HG02588 (cell line): ENCODE results near the gene CBS.
"Not testable (repeated sequence)": the region's sequence is repeated elsewhere in the genome, so short reads cannot be mapped to it uniquely, and the experiment has no call there.

Experiments used
- ATAC-seq: cut with Tn5 transposase; IDR thresholded peaks from one replicate; pipeline ENCODE4 v1.9.1; 2021; ENCODE audit warnings: mild to moderate bottlenecking, moderate library complexity; ENCODE audit not compliant: unreplicated experiment

CBS gene

DNA sequence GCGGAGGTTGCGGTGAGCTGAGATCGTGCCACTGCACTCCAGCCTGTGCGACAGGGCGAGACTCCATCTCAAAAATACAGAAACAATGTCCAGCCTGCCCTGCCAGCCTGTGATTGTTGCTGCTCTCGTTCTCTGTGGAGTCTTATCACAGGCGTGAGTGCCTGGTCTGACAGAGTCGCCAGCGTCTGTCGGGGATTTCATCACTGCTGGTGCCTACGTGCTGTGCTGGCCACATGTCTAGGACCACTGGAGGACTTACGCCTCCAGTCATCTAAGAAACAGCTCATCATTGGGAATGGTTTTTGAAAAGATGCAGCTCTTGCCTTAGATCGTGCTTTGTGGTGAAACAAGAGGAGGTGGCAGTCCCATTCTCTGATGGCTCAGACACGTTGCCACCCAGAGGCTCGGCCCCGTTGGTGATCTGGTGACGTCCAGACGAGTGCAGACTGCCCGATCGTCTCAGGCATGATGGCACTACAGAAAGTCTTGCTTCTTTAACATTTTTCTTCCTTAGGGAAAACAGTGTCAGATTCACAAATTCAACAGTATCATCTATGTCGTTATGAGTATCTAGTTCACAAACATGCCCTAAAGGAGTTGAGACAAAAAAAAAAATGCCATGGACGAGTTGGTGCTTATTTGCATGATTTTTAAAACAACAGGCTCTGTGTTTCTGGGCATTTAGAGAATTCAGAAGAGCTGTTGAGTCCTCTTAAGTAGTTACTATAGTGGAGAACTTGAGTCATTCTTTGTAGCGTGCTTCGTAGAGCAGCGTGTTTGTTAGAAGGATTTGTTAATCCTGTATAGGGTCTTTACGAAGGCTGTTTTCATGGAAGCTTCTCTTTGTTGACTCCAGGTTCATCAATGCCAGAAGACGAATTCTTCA lies 47.5 kb downstream of the CBS start:
- no peak for ATAC-seq

DNA sequence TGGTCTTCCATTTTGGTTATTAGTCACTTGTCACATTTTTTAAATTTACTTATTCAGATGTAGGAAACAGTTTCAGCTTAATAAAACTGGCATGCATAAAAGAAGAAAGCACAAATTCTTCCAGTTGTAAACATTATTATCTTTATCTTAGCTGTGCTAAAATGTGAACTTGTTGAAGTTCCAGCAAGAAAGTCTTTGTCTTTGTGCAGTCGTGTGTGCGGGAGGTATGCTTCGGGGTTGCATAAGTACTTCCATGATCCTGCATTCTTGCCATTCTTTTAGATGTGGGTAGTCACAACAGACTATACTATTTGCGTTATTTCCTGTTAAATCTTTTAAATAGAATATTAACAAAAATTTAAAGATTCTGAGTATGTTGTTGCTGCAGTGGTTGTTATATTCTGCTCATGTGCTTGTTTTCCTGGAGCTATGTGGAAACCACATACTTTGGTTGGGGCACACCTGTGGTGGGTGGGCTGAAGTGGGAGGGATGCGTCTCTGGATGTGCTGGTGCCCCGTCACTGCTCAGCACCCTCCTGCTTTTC lies 49.9 kb downstream of the CBS start:
- no peak for ATAC-seq

DNA sequence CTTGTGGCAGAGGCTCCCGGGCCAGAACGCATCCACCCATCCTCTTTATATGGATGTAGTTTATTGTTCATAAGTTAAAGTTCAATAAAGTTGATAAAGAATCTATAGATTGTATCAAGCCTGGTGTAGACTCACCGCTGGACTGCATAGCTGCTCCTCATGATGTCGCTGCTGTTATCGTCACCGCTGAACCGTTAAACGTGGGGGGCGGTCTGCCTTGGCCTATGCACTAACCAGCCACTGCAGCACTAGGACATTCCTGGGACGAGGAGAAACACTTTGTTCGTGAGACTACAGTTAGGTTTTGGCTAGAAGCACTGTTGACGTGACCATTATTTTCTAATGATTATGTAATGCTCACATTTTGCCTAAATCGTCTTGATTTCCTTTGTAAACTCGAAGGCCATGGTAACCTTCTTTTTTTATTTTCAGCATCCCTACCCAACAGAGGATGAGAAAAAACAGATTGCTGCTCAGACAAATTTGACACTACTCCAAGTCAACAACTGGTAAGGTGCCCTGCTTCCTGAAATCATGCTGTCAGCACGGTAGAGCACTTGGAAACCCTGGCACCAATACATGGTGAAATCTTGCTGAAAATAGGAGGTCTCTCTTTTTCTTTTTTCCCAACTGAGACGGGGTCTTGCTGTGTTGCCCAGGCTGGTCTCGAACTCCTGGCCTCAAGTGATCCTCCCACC lies 51.0 kb downstream of the CBS start:
- no peak for ATAC-seq

DNA sequence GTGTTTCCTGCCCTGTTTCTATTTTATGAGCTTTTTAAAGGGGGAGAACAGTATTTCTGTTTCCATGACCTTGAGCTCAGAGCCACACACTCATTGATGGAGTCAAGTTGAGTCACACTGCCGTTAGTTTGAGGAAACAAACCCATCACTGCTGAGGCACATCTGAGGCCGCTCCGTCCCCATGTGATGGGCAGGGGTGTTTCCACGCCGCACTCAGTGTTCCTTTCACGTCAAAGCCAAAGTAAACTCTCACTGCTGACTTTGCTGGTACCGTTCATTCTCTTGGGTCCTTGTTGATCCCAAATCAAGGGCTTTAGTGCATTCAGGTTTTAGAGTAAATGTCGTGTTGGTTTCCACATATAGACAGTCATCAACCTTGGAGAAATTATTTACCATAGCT lies 52.5 kb downstream of the CBS start:
- no peak for ATAC-seq

DNA sequence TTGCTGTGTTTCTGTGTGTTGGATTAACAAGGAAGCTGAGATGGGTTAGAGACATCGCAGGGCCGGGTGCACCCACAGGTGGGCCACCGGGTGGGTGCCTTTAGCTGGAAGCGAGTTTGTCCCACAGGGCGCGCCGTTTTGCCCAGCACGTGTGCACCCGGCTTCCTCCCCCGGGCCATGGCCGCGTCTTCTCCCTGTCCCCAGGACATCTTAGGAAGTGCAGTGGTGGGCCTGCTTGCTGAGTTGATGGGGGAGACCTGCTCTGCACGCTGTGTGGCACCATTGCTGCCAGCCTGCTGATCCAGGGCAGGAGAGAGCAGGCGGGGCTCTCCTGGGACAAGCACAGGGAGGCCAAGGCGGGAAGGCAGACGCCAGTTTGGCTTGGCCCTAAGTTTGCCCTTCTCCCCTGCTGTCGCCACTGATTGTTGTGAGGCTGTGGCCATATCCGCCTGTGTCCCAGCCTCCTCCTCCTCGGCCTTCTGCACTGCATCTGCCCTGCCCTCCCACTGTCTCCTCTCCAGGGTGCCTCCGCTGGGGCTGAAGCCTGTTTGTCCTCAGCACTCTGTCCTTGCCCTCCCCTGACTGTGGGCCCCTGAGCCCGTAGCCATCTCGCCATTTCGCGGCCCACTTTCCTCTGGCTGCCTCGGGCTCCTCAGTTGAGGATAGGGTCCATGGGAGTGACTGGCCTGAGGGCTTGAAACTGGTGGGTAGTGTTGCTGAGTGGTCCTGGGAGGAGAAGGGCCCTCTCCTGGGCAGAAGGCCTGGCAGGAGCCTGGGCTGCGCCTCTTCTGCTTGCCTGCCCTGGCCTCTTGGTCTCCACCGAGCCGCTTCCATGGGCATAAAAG lies 53.7 kb downstream of the CBS start:
- no peak for ATAC-seq

DNA sequence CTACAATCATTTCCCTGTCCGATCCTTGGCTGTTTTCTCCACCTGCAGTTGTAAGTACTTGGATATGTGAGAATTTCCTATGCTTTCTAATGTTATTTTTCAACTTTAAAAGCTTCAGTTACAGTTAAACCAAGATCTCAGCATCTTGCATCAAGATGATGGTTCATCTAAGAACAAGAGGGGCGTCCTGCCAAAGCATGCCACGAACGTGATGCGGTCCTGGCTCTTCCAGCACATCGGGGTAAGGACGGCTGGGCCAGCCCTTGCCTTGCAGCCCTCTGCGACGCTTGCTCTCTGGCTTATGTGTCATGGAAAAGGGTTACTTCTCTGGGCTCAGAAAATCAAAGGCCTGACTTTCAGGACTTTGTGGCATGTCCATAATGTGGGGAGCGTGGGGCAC lies 54.4 kb downstream of the CBS start:
- ATAC-seq: no peak

DNA sequence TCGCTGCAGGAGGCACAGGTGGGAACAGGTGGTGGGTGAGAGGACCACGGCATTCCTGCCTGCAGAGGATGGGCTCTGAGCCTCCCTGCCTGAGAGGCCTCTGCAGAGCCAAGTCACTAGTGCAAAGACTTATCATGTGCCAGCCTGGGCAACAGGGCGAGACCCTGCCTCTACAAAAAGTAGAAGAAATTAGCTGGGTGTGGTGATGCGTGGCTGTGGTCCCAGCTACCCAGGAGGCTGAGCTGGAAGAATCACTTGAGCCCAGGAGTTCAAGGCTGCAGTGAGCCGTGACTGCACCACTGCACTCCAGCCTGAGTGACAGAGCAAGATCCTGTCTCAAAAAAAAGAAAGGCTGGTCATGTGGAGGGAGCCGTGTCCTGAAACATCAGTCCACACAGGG lies 54.9 kb downstream of the CBS start:
- no peak for ATAC-seq

DNA sequence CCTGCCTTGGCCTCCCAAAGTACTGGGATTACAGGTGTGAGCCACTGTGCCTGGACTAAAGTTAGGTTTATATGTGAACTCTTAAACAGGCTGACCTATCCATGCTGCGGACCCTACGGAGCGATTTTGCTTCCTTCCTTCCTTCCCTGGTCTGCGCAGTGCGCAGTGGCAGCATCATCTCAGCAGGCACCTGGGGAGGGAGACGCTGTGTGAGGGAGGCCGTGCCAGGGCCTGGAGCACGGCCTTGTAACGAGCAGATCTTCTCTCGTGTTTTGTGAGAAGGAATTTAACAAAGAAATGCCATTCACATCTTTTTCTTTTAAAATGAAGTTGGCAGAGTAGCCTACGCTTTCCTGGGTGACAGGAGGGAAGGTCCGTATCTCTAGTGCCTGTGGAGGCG lies 55.5 kb downstream of the CBS start:
- no peak for ATAC-seq

DNA sequence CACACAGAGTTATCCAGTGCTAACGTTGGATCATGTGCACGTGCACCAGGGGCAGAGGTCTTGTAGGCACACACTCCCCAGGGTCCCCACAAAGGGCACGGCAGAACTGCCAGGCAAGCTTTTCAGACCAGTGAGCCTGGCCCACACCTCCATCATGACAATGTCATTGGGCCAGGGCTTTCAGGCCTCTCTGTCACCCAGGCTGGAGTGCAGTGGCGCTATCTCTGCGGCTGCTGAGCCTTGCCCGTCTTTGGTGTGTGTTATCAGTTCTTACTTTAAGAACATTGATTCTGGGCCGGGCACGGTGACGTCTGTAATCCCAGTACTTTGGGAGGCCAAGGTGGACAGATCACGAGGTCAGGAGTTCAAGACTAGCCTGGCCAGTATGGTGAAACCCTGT lies 57.1 kb downstream of the CBS start:
- no peak for ATAC-seq

DNA sequence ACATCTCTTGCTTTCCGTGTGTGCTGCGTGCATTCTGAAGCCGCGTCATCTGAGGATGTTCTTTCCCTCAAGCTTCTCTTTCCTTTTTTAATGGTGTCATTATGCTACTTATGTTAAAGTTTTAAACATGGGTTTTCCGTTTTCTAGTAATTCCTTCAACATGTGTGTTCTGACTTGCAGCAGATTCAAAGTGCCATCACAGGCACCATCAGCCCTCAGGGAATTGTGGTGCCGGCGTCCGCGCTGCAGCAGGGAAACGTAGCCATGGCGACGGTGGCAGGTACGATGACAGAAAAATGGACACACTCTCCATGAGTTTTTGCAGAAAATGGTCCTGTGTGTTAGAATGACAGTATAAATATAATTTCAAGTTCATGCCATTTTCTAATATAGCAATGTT lies 58.9 kb downstream of the CBS start:
- no peak for ATAC-seq

DNA sequence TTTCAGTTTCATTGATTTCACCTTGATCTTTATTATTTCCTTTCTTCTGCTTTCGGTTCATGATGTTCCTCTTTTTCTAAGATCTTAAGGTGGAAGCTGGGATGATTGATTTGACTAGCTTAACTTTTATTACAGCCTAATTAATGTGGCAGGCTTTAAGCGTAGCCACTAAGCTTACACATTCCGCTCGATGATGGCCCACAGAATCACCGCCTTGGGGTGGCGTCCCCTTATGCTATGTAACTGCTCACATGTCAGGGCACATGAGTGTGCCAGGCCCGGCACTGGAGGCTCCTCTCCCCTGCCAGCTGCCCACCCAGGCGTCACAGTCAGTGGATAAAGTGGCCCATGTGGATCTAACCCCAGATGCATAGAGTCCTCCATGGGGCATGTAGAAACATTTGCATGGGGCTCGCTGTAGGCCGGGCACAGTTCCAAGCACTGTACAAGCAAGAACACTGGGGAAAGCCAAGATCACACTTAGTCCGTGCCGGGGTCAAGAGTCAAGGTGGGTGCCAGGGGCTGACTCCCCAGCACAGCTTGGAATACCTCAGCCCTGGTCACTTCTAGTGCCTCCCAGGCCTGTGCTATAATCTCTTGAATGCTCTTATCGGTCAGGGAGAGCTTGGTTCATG lies 59.6 kb downstream of the CBS start:
- ATAC-seq: no peak

DNA sequence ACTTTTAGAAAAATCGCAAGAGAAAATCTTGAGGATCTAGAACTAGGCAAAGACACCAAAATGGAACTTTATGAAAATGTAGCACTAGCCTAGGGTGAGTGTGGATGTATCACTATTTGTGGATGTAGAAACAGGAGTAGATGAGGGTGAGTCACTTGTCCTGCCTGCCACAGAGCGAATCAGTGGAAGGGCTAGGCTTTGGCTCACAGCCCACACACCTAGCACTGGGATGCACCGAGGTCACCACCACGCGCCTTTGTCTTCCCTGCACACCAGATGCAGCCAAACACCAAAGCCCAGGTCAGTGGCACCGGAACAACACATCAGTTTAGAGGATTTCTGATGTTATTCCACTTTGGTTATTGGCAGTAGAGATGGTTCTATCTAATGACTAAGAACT lies 63.0 kb downstream of the CBS start:
- no peak for ATAC-seq

DNA sequence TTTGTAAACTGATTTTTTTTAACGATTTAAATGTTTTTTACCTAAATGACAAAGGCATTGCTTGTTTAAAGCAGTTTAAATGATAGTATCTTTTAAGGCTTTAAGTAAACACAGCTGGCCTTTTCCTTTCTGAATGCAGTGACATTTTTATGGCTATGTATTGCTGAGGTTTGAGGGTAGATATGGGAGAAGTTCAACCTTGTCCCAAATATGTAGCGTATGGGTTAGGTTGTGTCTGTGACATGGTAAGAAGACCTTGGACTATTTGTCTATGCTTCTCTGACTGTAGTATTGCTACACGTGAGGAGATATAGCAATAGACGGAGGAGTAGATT lies 68.8 kb downstream of the CBS start:
- no peak for ATAC-seq

DNA sequence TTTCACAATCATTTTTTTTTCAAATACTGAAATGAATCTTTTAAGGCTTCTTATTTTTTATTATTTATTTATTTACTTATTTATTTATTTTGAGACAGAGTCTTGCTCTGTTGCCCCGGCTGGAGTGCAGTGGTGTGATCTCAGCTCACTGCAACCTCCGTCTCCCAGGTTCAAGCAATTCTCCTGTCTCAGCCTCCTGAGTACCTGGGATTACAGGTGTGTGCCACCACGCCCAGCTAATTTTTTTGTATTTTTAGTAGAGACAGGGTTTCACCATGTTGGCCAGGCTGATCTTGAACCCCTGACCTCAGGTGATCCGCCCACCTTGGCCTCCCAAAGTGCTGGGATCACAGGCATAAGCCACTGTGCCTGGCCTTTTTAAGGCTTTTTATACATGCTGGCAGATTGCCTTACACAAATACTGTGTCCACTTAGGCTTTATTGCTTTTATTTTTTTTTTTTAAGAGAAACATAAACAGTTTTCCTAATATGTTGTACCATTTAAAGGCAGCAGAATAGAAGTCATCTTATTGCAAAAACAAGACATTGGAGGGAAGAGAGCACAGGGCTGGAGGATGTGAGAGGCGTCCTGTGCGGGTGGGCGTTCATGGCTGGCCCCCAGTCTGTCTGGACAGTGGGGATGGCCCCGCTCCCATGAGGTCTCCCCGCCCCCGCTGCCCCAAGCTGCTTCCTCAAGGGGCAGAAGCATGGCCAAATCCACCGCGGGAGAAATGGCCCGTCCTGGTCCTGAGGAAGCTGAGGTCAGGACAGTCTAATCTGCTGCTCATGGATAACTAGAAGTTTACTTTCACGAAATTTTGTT lies 69.4 kb downstream of the CBS start:
- not testable (repeated sequence) for ATAC-seq

DNA sequence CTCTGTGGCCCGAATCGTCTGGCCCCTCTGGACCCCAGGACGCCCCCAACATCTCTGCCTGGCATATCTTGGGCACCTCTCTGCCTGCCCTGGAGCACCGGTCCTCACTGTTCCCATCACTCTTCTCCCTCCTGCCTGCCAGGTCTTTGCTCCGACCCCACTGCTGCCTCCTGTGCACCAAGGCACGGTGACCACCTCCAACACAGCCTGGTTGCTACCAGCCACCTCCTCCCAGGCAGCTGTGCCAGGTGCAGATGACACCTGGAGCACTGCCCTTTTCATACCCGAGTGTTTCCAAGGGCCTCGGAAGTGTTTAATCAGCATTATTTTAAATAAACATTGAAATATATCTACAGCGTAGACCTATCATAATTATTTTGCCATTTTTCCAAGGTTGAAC lies 70.0 kb downstream of the CBS start:
- ATAC-seq: no peak

DNA sequence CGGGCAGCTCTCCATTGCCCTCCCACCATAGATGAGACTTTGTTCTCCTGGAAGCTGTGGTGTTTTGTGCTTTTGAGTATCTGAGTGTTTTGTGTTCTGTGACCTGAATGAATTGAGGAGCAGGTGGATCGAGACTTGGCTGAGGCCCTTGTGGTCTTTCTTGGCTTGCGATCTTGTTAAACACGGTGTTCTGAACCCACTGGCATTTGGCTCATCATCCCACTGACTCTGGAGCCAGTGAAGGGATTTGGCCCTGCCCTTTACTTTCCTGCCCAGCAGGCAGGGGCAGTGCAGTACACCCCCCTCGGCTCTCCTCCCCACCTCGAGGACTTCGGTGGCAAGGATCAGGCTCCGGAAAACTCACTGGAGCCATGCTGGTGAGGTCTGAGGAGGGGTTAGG lies 70.7 kb downstream of the CBS start:
- ATAC-seq: no peak
